Measurements from ENCODE around the gene CKAP4. TPM values are rescaled to one million over a fixed set of nuclear protein-coding genes. Genes with fewer than 3 reads are reported as not detected.

CKAP4 gene
- total and polyA plus RNA-seq, 2 of the 13 experiments (the other 11 are each of a cell fraction or from before 2014, with no cell fraction given), result 39.2 to 70.2 TPM

GRCh38 chr12:106228320-106228710 lies 19.5 kb downstream of the CKAP4 start:
- ChIA-PET POLR2A (interaction anchor here (2.0 to 2.9 kb wide), 2 partner anchors 54 to 129 kb away, joined by 13 to 17 read pairs; partner anchors contain the start of gene POLR3B), CTCF (ENCODE audit: low intra/inter-chr PET ratio, low total read pairs) (interaction anchor here (2.4 kb wide), 1 partner anchor 117 kb away, joined by 24 read pairs; no protein-coding TSS in a partner anchor)
- no peak overlapping the region for H3K4me3 ChIP-seq (replicated peaks in 1 of 3; ENCODE audit: insufficient read depth in 1 of 3, low read depth in 2 of 3, low read length in 3 of 3)
- no peaks in the 10 kb centered on the region for H3K36me3 ChIP-seq (replicated peaks in 1 of 2; ENCODE audit: control insufficient read depth in 1 of 2, insufficient read depth in 2 of 2, low read length in 2 of 2)
- H3K27ac ChIP-seq (ENCODE audit: extremely low read length, insufficient read depth, low read length), result no peak overlapping the region
- H3K9me3 ChIP-seq (ENCODE audit: low read length), result no peaks in the 10 kb centered on the region
- H4K20me1 ChIP-seq (ENCODE audit: insufficient read depth, low read length), result no peaks in the 10 kb centered on the region
- no peak for TF ChIP-seq ZNF773 (CRISPR knock-in tag; IDR thresholded peaks at IDR 0.05; ENCODE audit: borderline replicate concordance)
- no peak for TF ChIP-seq ZNF225 (CRISPR knock-in tag; IDR thresholded peaks at IDR 0.05)
- no peak for TF ChIP-seq FIP1L1 (IDR thresholded peaks at IDR 0.05; ENCODE audit: borderline replicate concordance, insufficient read depth, low read depth, low read length)
- TF ChIP-seq ZNF33A (CRISPR knock-in tag; IDR thresholded peaks at IDR 0.05; ENCODE audit: borderline replicate concordance), result no peak
- TF ChIP-seq PCBP1 (IDR thresholded peaks at IDR 0.05; ENCODE audit: borderline replicate concordance, low read depth, low read length), result no peak
- no peak for TF ChIP-seq ELK4 (CRISPR knock-in tag; IDR thresholded peaks at IDR 0.05; ENCODE audit: borderline replicate concordance)
- no peak for TF ChIP-seq ZNF607 (CRISPR knock-in tag; IDR thresholded peaks at IDR 0.05; ENCODE audit: borderline replicate concordance)
- TF ChIP-seq TOPORS (CRISPR knock-in tag; IDR thresholded peaks at IDR 0.05), result no peak
- TF ChIP-seq ZNF687 (CRISPR knock-in tag; IDR thresholded peaks at IDR 0.05), result no peak
- TF ChIP-seq ZFP41 (CRISPR knock-in tag; IDR thresholded peaks at IDR 0.05; ENCODE audit: borderline replicate concordance), result no peak
- no peak for TF ChIP-seq HNF1B (CRISPR knock-in tag; IDR thresholded peaks at IDR 0.05)
- no peak for TF ChIP-seq ZNF138 (CRISPR knock-in tag; IDR thresholded peaks at IDR 0.05; ENCODE audit: low read depth)
- no peak for TF ChIP-seq KDM5A (IDR thresholded peaks at IDR 0.05; ENCODE audit: borderline replicate concordance, low read length)
- no peak for TF ChIP-seq HDAC1 (CRISPR knock-in tag; IDR thresholded peaks at IDR 0.05)
- H3K4me2 ChIP-seq (ENCODE audit: low read depth, low read length), result no peak overlapping the region
- FAIRE-seq (no peak), DNase-seq (ENCODE audit: low spot score) (no peak), ATAC-seq (no peak)
- no peak overlapping the region for H3K9ac ChIP-seq (ENCODE audit: insufficient read depth, low read depth, low read length)
- WGBS (ENCODE audit: low lambda C conversion rate), result 80% methylated on average over 7 of the region's 7 CpGs
- H2AFZ ChIP-seq (ENCODE audit: low read length), result no peak overlapping the region
- intact Hi-C loops (cut with micrococcal nuclease; ENCODE audit: unreplicated experiment), result loop anchor here (5.0 kb wide), 1 partner anchor 694 kb away; no protein-coding TSS in a partner anchor
- BruUV-seq (replicated peaks), result no TSS peak
- H3K4me1 ChIP-seq (ENCODE audit: insufficient read depth, low read length), result peaks cover 11% of the 10 kb centered on the region
- in situ Hi-C loops (cut with HindIII; ENCODE audit: extremely low pct_ligation_motif_present, low pct_unique_long_range_greater_than_20kb), result loop anchor here (5.0 to 10.0 kb wide), 3 partner anchors 54 to 804 kb away; no protein-coding TSS in a partner anchor
- H3K79me2 ChIP-seq (ENCODE audit: insufficient read depth, low read length), result no peaks in the 10 kb centered on the region
- H3K27me3 ChIP-seq (ENCODE audit: control insufficient read depth in 1 of 2, insufficient read depth in 2 of 2, low read length in 2 of 2), result peaks cover 2 to 16% of the 10 kb centered on the region in 2 experiments; a peak in 3 of 5 replicates

Data from HepG2 (cell line).